Activated T-cell treated with anti-CD3 and anti-CD28 coated beads, Interleukin-2, amount 50 U/mL, for 24 hours (primary cell): Measurements from ENCODE around the gene TMED1.

ENCODE experiments used
- DNase-seq: peaks from one replicate; pipeline ENCODE4 v3.0.0-alpha.2; 2020
- H3K27ac Mint-ChIP-seq: 2 replicates; pipeline ENCODE4 v1.8.0; 2020; ENCODE audit warnings: mild to moderate bottlenecking, mixed read lengths
- H3K27me3 Mint-ChIP-seq: 2 replicates; pipeline ENCODE4 v1.8.0; 2020; ENCODE audit warnings: mixed read lengths
- H3K36me3 Mint-ChIP-seq: 2 replicates; pipeline ENCODE4 v1.8.0; 2020; ENCODE audit warnings: low read depth, mixed read lengths
- H3K4me1 Mint-ChIP-seq: 2 replicates; pipeline ENCODE4 v1.8.0; 2020; ENCODE audit warnings: low read depth, mixed read lengths
- H3K4me3 Mint-ChIP-seq: 2 replicates; pipeline ENCODE4 v1.8.0; 2020; ENCODE audit warnings: mild to moderate bottlenecking, moderate library complexity, mixed read lengths
- H3K9me3 Mint-ChIP-seq: 2 replicates; pipeline ENCODE4 v1.8.0; 2020; ENCODE audit warnings: mixed read lengths

The TMED1 gene

GRCh38 chr19:10830931-10831779 lies 4.9 kb downstream of the TMED1 start:
- DNase-seq, result no peak
- no peak overlapping the region for H3K4me3 Mint-ChIP-seq
- H3K36me3 Mint-ChIP-seq, result peaks cover 72% of the 10 kb centered on the region
- H3K27me3 Mint-ChIP-seq, result no peaks in the 10 kb centered on the region
- H3K4me1 Mint-ChIP-seq, result peaks cover 9% of the 10 kb centered on the region
- H3K27ac Mint-ChIP-seq, result no peak overlapping the region
- H3K9me3 Mint-ChIP-seq, result peaks cover 4% of the 10 kb centered on the region

- Mint-ChIP-seq H3K4me1 (peaks cover 1% of the 10 kb centered on the region), H3K4me3 (no peak overlapping the region), H3K27me3 (no peaks in the 10 kb centered on the region), H3K9me3 (peaks cover under 1% of the 10 kb centered on the region), H3K36me3 (peaks cover 73% of the 10 kb centered on the region), H3K27ac (peak overlapping the region; percentile 61)
- DNase-seq, result no peak
Measured at GRCh38 chr19:10830370-10830769, 5.6 kb downstream of the TMED1 start.

DNA sequence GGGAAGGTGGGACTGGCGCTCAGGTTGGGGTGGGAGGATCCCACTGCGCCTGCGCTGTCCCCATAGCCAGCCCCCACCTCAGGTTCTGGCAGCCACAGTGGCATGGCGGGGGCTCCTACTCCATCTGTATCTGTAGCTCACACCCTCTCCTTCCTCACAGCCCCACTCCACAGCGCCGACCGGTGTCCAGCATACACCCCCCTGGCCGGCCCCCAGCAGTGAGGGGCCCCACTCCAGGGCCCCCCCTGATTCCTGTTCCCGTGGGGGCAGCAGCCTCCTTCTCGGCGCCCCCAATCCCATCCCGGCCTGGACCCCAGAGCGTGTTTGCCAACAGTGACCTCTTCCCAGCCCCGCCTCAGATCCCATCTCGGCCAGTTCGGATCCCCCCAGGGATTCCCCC lies 6.0 kb downstream of the TMED1 start:
- Mint-ChIP-seq H3K4me1 (no peaks in the 10 kb centered on the region), H3K9me3 (no peaks in the 10 kb centered on the region), H3K4me3 (no peak overlapping the region), H3K27ac (peak overlapping the region; percentile 61), H3K36me3 (peaks cover 73% of the 10 kb centered on the region), H3K27me3 (no peaks in the 10 kb centered on the region)
- no peak for DNase-seq

DNA sequence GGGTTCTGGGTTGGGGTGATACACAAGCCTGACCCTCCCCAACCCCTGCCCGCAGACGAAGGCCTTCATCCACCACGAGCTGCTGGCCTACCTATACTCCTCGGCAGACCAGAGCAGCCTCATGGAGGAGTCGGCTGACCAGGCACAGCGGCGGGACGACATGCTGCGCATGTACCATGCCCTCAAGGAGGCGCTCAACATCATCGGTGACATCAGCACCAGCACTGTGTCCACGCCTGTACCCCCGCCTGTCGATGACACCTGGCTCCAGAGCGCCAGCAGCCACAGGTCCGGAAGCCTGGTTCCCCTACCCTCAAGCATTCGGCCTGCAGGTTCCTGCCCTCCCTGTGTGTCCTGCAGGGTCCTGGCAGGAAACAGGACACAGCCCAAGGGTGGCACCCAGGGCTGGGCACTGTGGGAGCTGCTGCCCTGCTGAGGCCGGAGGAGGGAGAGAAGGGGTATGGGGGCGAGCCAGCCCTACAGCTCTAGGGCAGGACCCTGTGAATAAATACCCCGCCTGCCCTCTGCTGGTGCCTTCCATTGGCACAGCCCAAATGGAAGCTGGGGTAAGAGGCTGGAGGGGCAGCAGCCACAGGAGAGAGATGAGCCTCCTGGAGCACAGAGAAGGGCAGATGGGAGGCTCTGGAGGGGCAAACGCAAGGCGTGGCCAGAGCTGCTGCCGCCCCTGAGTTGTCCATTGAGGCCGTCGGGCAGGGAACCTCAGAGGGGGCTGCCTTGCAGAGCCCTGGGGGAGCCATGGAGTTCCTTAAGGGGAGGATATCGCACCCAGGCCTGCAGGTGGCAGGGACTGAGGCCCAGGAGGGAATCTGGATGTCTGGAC lies 6.8 kb downstream of the TMED1 start:
- peak overlapping the region; percentile 61 for H3K27ac Mint-ChIP-seq
- peaks cover 79% of the 10 kb centered on the region for H3K36me3 Mint-ChIP-seq
- H3K27me3 Mint-ChIP-seq, result no peaks in the 10 kb centered on the region
- no peak overlapping the region for H3K4me3 Mint-ChIP-seq
- no peaks in the 10 kb centered on the region for H3K4me1 Mint-ChIP-seq
- H3K9me3 Mint-ChIP-seq, result no peaks in the 10 kb centered on the region
- DNase-seq, result no peak

GRCh38 chr19:10826846-10827245 lies 9.2 kb downstream of the TMED1 start:
- Mint-ChIP-seq H3K9me3 (no peaks in the 10 kb centered on the region), H3K4me1 (no peaks in the 10 kb centered on the region), H3K36me3 (peaks cover 72% of the 10 kb centered on the region), H3K27ac (peak overlapping the region; percentile 50), H3K4me3 (no peak overlapping the region), H3K27me3 (no peaks in the 10 kb centered on the region)
- no peak for DNase-seq

DNA sequence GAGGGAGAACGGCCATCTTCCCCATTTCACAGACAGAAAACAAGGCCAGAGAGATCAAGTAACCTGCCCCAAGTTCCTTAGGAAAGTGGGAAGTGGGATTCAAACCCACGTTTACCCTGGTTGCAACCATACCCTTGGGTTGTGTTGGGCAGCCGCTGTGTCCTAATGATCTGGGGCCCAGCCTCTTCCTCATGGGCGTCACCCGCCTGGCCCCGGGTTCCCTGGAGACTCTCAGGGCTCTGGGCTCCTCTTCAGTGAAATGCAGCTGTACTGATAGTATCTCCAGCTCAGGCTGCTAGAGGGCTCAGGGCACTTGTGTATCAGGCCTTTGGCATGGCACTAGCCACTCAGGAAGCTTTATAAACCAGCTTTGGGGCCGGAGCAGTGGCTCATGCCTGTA lies 9.8 kb downstream of the TMED1 start:
- DNase-seq, result no peak
- H3K27ac Mint-ChIP-seq, result peak overlapping the region; percentile 67
- no peak overlapping the region for H3K4me3 Mint-ChIP-seq
- H3K27me3 Mint-ChIP-seq, result no peaks in the 10 kb centered on the region
- H3K4me1 Mint-ChIP-seq, result no peaks in the 10 kb centered on the region
- H3K9me3 Mint-ChIP-seq, result no peaks in the 10 kb centered on the region
- H3K36me3 Mint-ChIP-seq, result peaks cover 75% of the 10 kb centered on the region

DNA sequence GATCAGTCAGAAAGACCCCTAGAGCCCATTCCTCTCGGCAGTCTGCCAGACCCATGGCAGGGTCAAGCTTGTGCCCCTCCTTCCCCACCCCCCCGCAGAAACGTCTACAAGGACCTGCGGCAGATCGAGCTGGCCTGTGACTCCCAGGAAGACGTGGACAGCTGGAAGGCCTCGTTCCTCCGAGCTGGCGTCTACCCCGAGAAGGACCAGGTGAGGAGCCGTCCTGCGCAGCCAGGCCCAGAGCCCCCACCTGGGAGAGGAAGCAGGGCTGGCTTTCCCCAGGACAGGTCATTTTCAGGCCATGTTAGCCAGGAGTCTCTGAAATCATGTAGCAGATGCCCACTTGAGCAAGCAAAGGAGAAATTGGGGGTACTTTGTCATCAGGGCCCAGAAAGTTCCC lies 12.3 kb downstream of the TMED1 start:
- peak; percentile 27 for DNase-seq
- Mint-ChIP-seq H3K36me3 (peaks cover 82% of the 10 kb centered on the region), H3K9me3 (no peaks in the 10 kb centered on the region), H3K4me1 (no peaks in the 10 kb centered on the region), H3K27ac (peak overlapping the region; percentile 55), H3K27me3 (no peaks in the 10 kb centered on the region), H3K4me3 (no peak overlapping the region)

GRCh38 chr19:10820173-10820572 lies 15.8 kb downstream of the TMED1 start:
- Mint-ChIP-seq H3K4me1 (no peaks in the 10 kb centered on the region), H3K36me3 (peaks cover 74% of the 10 kb centered on the region), H3K4me3 (no peak overlapping the region), H3K9me3 (no peaks in the 10 kb centered on the region), H3K27me3 (no peaks in the 10 kb centered on the region), H3K27ac (peak overlapping the region; percentile 70)
- no peak for DNase-seq

GRCh38 chr19:10819124-10820060 lies 16.6 kb downstream of the TMED1 start:
- H3K4me1 Mint-ChIP-seq, result no peaks in the 10 kb centered on the region
- peak overlapping the region; percentile 70 for H3K27ac Mint-ChIP-seq
- no peak overlapping the region for H3K4me3 Mint-ChIP-seq
- DNase-seq, result no peak
- no peaks in the 10 kb centered on the region for H3K27me3 Mint-ChIP-seq
- peaks cover 73% of the 10 kb centered on the region for H3K36me3 Mint-ChIP-seq
- H3K9me3 Mint-ChIP-seq, result no peaks in the 10 kb centered on the region

DNA sequence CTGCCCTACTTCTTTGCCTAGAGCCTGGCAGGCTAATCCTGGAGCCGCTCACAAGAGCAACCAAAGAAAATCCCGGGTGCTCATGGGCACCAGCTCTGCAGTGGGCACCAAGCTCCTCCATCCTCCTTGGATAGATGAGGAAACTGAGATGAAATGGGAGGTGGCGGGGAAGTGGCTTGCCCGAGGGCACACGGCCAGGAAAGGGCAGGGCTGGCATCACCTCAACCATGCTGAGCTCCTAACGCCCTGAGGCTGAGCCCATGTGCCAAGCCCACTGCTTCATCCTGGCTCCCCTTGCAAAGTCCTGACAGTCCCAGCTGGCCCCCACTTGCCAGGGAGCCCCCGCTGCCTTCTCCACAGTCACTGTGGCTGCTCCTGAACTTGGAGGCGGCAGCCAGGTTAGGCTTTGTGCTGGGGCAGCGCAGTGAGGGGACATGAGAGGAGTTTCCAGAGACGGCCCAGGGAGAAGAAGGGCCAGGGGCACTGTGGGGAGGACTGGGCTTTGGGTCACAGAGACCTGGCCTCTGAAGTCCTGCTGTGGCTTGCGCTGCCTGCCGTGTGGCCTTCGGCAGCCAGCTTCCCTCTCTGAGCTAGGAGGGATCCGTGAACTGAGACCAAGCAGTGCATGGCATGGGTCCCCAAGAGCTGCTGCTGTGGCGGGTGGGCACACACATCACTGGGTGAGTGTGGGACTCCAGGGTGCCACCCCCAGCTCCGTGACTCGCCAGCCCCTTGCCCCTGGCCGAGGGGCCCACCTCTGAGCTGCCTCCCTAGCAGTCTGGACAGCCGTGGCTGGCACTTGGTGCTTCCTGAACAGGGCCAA lies 17.5 kb downstream of the TMED1 start:
- Mint-ChIP-seq H3K27me3 (no peaks in the 10 kb centered on the region), H3K4me3 (no peak overlapping the region), H3K36me3 (peaks cover 73% of the 10 kb centered on the region), H3K27ac (peak overlapping the region; percentile 44), H3K9me3 (no peaks in the 10 kb centered on the region), H3K4me1 (peaks cover under 1% of the 10 kb centered on the region)
- no peak for DNase-seq

- H3K4me3 Mint-ChIP-seq, result no peak overlapping the region
- H3K27ac Mint-ChIP-seq, result peak overlapping the region; percentile 73
- H3K27me3 Mint-ChIP-seq, result no peaks in the 10 kb centered on the region
- DNase-seq, result no peak
- H3K36me3 Mint-ChIP-seq, result peaks cover 78% of the 10 kb centered on the region
- peaks cover 11% of the 10 kb centered on the region for H3K4me1 Mint-ChIP-seq
- no peaks in the 10 kb centered on the region for H3K9me3 Mint-ChIP-seq
Measured at GRCh38 chr19:10817291-10818038, 18.5 kb downstream of the TMED1 start.

DNA sequence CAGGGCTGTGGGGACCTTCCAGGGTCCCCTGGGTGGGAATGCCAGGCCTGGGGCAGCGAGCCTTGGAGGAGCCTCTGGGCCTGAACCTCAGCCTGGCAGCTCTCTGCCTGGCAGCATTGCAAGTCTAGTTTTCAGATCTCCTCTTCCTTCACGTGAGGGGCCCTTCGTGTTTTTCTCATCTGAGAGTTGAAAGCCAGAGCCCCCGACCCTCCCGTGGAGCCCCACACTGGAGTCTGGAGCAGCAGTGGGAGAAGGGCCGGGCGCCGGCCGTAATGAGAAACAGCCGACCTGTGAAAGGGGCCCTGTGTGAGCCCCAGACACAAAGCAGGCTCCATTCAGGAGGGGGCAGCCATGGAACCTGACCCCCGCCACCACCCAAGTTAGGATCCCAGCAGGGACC lies 19.3 kb downstream of the TMED1 start:
- H3K36me3 Mint-ChIP-seq, result peaks cover 80% of the 10 kb centered on the region
- DNase-seq, result no peak
- no peaks in the 10 kb centered on the region for H3K9me3 Mint-ChIP-seq
- H3K27ac Mint-ChIP-seq, result peak overlapping the region; percentile 69
- no peaks in the 10 kb centered on the region for H3K27me3 Mint-ChIP-seq
- H3K4me1 Mint-ChIP-seq, result peaks cover 16% of the 10 kb centered on the region
- no peak overlapping the region for H3K4me3 Mint-ChIP-seq
